NCI-H1436 (cell line): ENCODE measurements around the gene SLC25A33.

Experiments used
- DNase-seq: peaks from one replicate; lab custom pipeline; 2025; lab: John Stamatoyannopoulos, UW

Gene SLC25A33

DNA sequence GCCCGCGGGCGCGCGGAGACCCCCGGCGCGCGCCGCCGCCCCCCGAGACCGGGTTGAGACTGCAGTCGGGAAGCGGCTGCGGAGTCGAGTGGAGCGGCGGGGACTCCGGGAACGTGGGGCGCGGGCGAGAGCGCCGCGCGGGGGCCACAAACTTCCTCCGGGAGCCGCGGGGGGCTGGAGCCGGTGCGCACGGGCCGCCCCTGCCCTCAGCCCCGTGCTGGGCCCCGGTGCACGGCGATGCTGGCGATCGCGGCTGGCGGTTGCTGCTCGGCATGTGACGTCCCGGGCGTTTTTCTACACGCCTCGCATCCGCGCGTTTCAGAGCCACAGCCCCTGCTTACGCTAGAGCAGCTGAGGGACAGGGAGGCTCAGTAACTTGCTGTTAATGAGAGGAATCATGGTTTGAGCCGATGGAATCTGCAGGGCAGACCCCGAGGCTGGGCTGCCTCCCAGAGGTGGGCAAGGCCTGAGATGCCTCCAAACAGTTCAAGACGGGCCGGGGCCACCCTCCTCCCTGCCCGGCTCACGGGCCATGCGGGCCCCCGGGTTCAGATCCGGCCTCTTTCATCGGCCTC is 50.0 kb downstream of the SLC25A33 start:
- no peak for DNase-seq

DNA sequence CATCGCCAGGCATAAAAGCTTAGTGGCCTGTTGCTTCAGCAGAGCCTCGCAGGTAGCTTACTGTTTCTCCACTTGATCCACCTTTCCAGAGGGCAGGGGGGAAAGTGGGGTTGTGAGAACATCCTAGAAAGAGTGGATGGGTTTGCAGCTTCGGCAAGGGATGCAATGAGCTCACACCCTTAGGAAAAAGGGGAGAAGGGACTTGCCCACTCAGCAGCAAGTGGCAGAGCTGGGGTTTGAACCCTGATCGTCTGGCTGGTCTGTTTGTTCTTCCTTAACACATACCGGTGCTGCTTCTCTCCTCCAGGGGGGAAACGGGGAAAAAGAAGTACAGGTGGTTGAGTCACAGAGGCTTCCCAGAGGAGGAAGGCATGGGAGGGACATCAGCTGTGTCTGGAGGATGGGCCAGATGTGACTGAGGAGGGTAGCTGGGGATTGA is 50.5 kb downstream of the SLC25A33 start:
- DNase-seq: no peak

DNA sequence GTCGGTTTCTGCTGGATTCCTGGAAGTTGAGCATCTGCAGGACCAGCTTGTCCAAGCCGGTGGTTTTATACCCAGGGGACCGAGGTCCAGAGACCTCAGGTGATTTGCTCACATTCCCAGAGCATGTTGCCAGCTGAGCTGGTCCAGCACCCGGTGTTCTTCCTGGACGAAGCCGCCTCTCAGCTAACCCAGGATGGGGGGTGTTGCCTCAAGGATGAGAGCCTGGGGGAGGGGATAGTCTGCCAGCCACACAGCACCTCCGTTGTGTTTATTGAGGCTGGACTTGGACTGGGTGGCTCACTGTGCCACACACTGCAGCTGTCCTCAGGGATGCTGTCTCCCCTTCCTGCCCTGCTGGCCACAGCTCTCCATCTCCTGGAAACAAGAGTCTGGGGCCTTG is 50.9 kb downstream of the SLC25A33 start:
- DNase-seq: no peak

DNA sequence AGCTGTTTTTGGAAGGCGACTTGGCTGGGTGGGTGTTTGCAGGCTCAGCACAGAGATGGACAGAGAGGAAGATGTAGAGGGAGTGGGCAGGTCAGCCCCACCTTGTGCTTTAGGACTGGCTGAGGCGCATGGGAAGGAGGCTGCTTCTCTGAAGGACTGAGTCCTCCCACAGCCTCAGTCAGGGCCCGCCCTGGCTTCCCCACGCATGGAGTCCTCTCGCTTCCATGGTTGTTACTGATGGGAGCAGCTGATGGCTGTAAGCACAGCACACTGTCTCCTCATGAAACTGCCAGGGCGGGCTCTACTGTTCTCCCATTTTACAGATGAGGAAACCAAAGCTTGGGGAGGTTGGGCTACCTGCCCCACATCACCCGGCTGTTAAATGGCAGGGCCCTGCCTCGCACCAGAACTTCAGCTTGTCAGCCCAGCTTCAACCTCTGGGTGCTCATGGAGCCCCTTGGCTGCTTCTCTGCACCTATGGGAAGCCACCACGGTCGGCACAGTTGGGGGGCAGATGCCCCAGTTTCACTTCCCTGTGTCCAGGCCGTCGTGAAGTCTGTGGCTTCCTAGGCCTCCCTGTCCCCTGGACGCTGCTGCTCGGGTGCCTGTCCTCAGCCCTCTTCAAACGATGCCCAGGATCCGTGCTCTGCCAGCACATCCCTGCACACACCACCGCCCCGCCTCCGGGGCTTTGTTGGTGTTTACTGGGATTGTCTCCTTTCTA is 51.8 kb downstream of the SLC25A33 start:
- no peak for DNase-seq

DNA sequence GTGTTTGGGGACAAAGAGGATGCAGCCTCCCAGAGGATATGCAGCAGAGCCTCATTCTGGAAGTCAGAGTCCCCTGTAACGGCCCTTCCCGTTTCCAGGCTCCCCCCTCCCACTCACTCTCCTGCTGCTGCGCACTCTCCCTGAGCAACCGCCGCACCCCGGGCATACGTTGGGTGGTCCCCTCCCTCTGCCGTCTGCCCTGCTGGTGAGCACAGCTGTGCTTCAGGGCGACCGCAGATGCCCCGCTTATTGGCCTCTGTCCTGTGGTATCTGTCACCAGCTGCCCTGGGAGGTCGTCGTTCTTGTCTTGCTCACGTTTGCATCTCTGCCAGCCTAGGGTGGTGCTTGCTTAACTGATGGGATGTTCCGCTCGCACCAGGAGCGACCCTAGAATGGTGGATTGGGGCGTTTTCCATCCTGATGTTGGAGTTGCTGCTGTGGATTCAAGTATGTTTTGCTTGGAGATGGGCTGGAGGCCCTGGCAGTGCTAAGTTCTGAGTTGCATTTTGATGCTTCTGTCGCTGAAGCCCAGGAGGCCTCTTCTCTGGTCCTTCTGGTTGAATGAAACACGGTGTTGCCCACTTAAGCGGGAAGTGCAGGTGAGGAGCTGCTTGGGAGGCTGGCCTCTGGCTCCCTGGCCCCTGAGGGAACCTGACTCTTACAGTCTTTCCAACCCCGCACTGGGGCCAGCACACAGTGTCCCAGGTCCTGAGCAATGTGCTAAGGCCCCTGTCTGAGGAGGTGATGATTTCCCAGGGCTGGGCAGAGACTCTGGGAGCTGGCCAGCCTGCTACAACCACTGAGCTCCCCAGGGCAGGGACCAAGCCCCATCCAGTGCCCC is 52.6 kb downstream of the SLC25A33 start:
- DNase-seq: no peak

DNA sequence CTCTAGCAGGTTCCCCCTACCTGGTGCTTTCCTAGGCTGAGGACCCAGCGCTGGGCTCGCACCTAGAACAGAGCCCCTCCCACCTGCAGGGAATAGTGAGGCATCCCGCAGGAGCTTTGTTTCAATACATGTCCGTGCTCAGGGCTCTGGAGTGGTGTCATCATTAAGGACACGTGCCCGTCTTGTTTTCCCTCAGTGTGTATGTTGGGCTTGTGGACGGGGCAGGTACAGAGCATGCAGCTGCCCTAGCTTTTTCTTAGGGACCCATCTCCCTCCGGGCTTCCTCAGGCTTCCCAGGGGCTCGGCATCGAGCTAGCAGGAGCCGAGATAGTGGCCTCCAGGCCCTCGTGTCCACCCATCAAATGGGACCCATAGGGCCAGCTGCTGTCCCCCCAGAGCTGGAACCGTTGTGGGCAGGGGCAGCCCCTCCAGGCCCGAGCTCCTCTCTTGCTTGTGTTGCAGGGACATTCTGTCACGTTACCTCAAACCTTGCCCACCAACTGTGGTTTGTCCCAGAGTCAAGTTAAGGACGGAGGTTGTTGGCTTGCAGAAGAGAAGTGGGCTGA is 53.3 kb downstream of the SLC25A33 start:
- DNase-seq: no peak

DNA sequence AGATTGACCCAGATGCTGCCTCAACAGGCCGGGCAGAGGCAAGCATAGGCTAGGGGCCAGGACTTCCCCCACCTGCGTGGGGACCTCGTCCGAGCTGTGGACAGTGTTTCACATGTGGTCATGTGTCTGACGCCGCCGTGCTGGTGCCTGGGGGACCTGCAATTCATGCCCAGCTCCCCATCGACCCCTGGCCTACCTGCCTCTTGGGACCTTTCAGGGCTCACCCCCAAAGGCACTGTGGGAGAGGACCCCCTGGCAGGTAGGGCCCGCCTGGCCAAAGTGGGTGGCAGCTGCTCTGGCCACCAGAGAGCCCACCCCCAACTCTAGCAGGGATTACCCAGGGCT is 53.9 kb downstream of the SLC25A33 start:
- DNase-seq: no peak

DNA sequence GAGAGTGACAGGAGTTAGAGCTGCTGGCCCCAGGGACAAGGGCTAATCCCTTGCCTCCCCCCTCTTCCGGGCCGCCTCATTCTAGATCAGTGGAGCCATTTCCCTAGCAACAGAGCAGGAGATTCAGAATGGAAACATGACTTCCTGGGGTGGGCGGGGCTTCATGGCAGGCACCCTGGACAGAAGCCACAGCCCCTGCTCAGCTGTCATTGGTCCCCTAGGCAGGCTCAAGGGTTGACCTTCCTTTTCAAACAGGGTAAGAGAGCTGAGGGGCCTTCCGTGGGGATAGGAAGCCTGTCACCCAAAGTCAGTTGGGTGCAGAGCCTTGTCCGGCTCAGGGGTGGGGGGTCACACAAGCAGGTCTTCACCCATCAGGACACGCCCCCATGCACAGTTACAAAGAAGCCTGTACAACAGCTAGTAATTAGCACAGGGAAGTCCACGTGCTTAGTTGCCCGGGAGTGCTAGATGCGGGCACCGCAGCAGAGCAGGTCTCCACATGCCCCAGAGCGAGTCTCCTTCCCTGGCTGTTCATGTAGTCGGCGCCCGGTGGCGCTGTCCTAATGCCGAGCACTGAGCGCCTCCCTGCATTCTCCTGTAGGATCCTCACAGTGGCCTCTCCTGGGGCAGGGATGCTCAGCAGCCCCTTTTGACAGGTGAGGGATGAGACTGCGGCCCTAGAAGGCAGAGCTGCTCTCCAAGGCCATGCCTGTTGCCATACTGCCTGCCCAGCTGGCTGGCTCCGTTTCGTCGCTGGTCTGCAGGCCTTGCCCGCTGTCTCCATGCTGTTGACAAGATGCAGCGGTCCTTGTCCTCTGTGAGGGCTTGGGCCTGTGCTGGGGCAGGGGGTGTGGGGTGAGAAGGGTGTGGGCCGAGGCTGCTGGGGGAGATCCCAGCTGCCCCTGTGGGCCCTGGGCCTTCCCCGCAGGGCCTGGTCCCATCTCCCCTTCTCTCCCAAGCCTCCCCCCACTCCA is 54.5 kb downstream of the SLC25A33 start:
- peak; percentile 87 for DNase-seq

DNA sequence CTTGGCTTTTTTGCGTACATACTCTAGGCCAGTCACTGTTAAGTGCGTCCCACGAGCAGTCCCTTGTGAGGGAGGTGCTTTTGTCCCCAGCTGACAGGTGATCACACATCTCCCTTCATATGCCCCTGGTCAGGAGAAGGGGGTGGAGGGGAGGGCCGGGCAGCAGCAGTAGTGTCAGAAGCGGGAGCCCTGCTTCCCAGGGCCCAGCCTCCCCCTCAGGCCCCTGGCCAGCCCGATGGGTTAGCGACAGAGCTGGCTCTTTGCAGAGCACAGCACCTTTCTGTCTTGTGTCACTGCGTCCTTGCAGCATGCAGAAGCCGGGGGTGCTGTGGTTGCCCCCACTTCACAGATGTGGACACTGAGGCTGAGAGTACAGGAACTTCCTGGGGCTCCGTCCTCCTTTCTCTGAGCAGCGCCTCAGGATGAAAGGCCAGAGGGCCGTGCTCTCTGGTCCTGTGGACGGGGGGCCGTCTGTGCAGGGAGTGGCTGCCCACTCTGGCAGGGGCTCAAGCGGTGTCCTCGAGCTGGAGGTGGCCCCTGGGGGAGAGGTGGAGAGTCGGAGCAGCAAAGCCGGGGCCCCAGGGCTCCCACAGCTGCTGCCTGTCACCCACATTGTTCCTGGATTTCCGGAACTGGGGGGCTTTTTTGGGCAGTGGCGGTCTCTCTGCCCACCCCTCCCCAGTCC is 55.3 kb downstream of the SLC25A33 start:
- no peak for DNase-seq

DNA sequence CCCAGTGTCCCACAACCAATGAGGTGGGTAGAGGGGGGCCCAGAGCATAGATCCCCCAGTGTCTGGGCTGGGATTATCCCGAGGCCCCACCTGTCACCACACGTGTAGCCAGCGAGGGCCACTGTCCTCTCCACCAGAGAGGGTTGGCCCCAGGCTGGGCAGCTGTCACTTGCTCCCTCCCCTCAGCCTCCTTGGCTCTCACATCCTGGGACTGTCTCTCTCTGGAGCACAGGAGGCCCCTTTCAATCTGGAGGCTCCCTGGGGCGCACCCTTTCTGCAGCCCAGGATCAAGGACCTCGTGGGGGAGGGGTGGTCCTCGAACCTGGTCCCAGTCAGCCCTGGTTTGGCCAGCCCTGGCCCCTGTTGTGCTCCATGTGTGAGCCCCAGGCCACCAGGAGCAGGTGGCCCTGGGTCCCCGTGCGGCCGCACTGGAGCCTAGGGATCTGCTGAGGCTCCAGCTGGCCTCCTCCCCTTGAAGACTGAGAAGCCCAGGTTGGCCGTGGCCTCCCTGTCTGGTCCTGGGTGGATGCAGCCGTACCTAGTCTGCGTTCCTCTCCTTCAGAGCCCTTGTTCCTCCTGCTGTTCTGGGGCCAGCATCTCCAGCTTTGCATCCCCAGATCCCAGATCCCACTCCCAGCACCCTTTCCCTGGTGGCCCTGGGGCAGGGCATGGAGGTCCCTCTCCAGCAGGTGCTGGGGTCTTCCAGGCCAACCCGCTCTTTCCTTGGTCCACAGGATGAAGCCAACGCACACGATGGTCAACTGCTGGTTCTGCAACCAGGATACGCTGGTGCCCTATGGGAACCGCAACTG is 56.1 kb downstream of the SLC25A33 start:
- DNase-seq: no peak

DNA sequence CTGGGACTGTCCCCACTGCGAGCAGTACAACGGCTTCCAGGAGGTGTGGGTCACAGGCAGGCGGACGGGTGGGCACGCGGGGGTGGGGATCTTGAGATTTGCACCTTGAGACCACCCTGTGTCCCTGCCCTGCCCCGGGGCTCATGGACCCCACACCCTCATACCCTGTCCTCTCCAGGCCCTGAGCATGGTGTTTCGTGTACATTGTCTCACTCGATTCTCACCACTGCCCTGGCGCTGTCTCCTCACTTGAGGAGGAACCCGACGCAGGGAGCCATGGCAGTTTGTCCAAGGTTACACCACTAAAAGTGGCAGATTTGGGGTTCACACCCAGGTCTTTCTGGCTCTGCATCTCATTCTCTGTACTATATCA is 56.7 kb downstream of the SLC25A33 start:
- no peak for DNase-seq

DNA sequence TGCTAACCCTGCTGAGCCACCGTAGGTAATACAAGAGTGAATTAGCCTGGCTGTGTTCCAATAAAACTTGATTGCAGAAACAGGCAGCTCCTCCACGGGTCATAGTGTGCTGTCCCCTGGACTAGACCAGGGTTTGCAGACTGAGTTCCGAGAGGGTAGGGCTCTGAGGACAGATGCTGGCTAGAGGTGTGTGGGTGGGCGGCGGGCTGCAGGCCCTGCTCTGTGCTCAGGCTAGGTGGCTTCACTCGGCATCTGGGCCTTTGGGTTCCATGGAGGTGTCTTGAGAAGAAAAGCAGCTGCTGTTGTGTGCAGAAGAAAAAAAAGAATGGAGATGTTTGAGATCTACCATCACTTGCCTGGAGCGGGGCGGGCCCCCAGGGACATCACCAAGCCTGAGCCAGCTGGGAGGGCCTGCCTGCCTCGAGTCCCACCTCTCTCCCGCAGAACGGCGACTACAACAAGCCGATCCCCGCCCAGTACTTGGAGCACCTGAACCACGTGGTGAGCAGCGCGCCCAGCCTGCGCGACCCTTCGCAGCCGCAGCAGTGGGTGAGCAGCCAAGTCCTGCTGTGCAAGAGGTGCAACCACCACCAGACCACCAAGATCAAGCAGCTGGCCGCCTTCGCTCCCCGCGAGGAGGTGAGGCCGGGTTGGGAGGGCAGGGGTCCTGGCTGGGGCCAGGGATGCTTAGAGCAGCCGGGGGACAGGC is 57.3 kb downstream of the SLC25A33 start:
- no peak for DNase-seq

DNA sequence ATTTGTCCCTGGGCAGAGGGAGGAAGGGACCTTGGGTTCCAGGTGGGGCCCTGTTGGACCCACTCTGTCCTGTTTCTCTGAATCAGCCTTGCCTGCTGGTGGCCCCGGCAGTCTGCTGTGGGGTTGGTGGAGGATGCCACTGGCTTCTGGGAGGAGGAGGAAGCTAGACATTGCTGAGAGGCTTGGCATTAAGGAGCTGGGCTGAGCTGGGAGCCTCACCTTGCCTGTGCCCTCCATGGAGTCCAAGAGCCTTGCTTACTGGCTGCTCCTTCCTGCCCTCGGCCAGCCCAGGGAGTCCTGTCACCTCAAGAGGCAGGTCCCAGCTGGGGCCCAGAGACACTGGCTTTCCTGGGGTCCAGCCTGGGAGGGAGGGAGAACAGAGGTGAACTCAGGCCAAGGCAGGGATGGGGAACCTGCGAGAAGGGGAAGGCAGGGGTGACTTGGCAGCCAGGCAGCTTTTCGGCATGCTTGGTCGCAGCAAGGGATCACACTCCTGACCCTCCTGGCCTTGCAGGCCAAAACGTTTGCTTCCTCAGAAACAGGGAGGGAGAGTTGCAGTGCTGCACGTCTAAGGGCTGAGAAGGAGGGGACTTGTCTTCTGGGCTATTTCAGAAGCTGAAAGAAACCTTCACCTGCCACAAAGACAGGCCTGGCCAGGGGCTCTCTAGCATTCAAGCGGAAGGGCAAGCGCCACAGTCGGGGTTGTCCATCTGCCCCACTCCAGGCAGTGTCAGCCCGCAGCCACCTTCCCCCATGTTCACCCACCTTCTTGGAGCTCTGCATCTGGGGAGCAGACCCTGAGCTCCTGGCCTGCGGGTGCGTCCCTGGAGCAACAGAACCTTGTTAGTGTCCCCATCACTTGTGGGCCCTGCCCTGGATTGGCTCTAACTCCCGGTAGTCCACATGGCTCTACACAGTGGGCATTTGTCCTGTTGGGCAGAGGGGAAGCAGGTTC is 58.4 kb downstream of the SLC25A33 start:
- DNase-seq: no peak

DNA sequence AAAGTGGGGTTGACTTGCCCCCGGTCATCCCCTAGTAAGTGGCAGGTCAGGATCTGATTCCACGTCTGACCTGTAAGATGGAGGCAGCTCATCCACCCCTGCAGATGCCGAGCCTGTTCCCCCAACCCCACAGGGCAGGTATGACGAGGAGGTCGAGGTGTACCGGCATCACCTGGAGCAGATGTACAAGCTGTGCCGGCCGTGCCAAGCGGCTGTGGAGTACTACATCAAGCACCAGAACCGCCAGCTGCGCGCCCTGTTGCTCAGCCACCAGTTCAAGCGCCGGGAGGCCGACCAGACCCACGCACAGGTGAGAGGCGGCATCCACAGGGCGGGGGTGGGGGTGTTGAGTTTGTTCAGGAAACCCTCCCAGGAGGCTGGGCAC is 59.0 kb downstream of the SLC25A33 start:
- DNase-seq: no peak

DNA sequence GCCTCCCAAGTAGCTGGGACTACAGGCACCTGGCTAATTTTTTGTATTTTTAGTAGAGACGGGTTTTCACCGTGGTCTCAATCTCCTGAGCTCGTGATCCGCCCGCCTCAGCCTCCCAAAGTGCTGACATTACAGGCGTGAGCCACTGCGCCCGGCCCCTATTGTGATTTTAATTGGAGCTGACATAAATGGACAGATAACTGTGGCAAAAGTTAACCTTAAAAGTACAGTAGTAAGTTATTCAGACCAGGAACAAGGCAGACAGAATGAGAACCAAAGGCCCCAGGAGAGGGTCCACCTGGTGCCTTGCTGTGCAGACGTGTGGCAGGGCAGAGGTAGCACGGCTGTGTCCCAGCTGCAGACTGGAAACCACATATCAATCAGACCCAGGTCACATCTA is 60.5 kb downstream of the SLC25A33 start:
- no peak for DNase-seq

DNA sequence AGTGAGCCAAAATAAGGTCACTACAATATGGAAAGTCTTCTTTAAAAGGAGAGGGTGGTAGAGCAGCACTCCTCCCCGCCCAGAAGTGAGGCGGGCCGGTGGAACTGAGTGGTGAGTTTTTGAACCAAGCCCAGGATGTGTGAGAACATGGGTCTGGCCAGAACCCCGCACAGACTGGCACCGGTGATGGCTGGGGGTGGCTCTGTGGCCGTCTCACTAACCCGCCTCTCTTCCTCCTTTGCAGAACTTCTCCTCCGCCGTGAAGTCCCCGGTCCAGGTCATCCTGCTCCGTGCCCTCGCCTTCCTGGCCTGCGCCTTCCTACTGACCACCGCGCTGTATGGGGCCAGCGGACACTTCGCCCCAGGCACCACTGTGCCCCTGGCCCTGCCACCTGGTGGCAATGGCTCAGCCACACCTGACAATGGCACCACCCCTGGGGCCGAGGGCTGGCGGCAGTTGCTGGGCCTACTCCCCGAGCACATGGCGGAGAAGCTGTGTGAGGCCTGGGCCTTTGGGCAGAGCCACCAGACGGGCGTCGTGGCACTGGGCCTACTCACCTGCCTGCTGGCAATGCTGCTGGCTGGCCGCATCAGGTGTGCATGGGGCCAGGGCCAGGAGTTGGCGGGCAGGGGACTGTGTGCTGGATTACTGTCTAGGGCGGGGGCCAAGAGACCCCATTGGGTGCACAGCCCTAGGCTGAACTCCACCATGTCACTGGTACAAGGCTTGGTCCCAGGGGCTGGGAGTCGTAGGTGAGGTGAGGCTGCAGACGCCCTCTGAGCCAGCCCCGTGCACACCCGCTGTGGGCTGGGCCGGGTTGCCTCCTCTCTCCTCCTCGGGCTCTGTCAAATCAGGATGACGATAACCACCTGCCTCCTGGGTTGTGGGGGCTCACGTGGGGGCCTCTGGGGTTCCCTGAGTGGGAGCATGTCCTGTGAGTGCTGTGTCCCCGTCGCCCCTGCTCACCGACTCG is 61.9 kb downstream of the SLC25A33 start:
- DNase-seq: no peak
